ENCODE results near the gene RCAN1. TPM values are rescaled to one million over a fixed set of nuclear protein-coding genes. Genes with fewer than 3 reads are reported as not detected.

RCAN1 gene
- total RNA-seq, 4 donors from 2014 or later = 20.5 to 50.3 (median 26.2) TPM

GRCh38 chr21:34632498-34632897 is 17.6 kb upstream of the RCAN1 start:
- Histone ChIP-seq H3K4me3 (no peak overlapping the region), H3K27me3 (no peaks in the 10 kb centered on the region), H3K36me3 (no peaks in the 10 kb centered on the region), H3K9me3 (no peaks in the 10 kb centered on the region), H3K27ac (no peak overlapping the region), H3K4me1 (no peaks in the 10 kb centered on the region)
- DNase-seq = no peak
- no peak for TF ChIP-seq POLR2A (IDR thresholded peaks at IDR 0.05)
- no peak for TF ChIP-seq CTCF (IDR thresholded peaks at IDR 0.05)

DNA sequence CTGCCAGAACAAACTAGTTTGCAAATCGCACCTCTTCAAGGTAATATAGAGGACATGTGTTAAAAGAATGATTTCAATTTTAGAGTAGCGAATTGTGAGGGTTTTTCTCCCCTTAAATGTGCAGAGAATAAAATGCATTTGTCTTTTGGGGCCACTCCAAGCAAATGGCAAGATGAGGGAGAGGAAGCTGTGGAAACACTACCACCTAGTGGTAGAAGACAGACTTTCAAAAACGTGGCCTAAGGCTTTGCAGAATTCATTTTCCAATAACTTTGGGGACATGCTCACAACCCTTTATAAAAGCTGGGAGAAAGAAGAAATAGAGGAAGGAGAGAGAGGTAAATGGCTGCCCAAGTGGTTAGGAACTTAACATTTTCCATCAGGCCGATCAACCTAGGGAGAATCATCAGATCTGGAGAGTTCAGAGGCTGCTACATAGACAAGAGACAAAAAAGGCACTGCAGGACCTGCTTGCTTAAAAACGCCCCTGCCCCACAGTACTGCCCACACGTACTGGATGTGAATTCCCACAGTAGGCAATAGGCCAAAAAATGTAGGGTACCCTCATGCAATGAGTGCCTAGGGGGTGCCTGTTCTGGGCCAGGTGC is 15.7 kb upstream of the RCAN1 start:
- H3K9me3 ChIP-seq = no peaks in the 10 kb centered on the region
- DNase-seq = peak in 1 of 3 donors; percentile 57
- no peaks in the 10 kb centered on the region for H3K27me3 ChIP-seq
- no peak overlapping the region for H3K27ac ChIP-seq
- no peak overlapping the region for H3K4me3 ChIP-seq
- H3K36me3 ChIP-seq = no peaks in the 10 kb centered on the region
- TF ChIP-seq POLR2A (IDR thresholded peaks at IDR 0.05) = no peak
- TF ChIP-seq CTCF (IDR thresholded peaks at IDR 0.05) = peak; percentile 66 to 92 (median 90)
- H3K4me1 ChIP-seq = no peaks in the 10 kb centered on the region

GRCh38 chr21:34626131-34626530 is 11.2 kb upstream of the RCAN1 start:
- H3K27ac ChIP-seq = no peak overlapping the region
- H3K27me3 ChIP-seq = no peaks in the 10 kb centered on the region
- H3K9me3 ChIP-seq = no peaks in the 10 kb centered on the region
- H3K36me3 ChIP-seq = no peaks in the 10 kb centered on the region
- TF ChIP-seq CTCF (IDR thresholded peaks at IDR 0.05) (no peak), POLR2A (IDR thresholded peaks at IDR 0.05) (no peak)
- no peaks in the 10 kb centered on the region for H3K4me1 ChIP-seq
- DNase-seq = no peak
- H3K4me3 ChIP-seq = no peak overlapping the region

DNA sequence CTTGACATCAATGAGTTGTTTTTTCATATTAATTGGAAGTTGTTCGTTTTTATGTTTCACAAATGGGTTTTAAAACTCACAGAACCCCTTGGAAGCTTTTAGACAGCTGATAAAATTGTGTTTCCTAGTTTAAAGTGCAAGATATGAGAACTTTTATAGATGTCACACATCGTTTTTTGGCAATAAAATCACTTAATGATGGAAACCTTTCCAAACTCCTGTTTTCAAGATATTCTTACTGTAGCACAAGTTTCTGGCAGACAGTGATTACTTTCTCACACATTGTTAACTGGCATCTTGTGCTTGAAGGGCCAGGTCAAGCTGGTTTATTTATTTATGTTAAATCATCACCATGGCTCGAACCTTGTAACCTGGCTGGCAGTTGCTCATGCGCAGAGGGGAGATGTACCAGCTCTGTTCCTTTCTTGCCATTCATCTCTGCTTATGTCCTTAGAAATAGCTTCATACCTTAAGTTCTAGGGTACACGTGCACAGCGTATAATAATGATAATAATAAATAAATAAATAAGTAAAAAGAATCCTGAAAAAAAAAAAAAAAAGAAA is 10.2 kb upstream of the RCAN1 start:
- DNase-seq = no peak
- Histone ChIP-seq H3K36me3 (no peaks in the 10 kb centered on the region), H3K4me3 (no peak overlapping the region), H3K4me1 (no peaks in the 10 kb centered on the region), H3K9me3 (no peaks in the 10 kb centered on the region), H3K27ac (no peak overlapping the region), H3K27me3 (no peaks in the 10 kb centered on the region)
- no peak for TF ChIP-seq CTCF (IDR thresholded peaks at IDR 0.05)
- no peak for TF ChIP-seq POLR2A (IDR thresholded peaks at IDR 0.05)

- TF ChIP-seq POLR2A (IDR thresholded peaks at IDR 0.05) (no peak), CTCF (IDR thresholded peaks at IDR 0.05) (no peak)
Measured at GRCh38 chr21:34623516-34623915, 8.6 kb upstream of the RCAN1 start.

More at GRCh38 chr21:34623516-34623915, 8.6 kb upstream of the RCAN1 start:
- DNase-seq = no peak
- Histone ChIP-seq H3K9me3 (no peaks in the 10 kb centered on the region), H3K27me3 (no peaks in the 10 kb centered on the region), H3K36me3 (no peaks in the 10 kb centered on the region), H3K27ac (no peak overlapping the region), H3K4me3 (no peak overlapping the region), H3K4me1 (no peaks in the 10 kb centered on the region)
